SU-DHL-6 (cell line): ENCODE results near the gene NOB1.

Source experiments
- CTCF ChIP-seq: fragments of 200-600 bp; sonication (generic); IDR thresholded peaks from one replicate; pipeline ENCODE4 v1.5.1; 2017; ENCODE audit warnings: antibody characterized with exemption, mild to moderate bottlenecking, low read length, moderate library complexity; ENCODE audit not compliant: insufficient read depth, poor library complexity, severe bottlenecking
- EZH2phosphoT487 ChIP-seq: fragments of 200-600 bp; sonication (generic), shearing (Covaris generic); conservative IDR thresholded peaks from 2 replicates; pipeline ENCODE4 v1.6.1; 2018; ENCODE audit warnings: mild to moderate bottlenecking, antibody characterized with exemption, low read length, moderate library complexity, mixed read lengths

GRCh38 chr16:69712277-69712676, 42.4 kb downstream of the NOB1 start:
- TF ChIP-seq CTCF (no peak), EZH2phosphoT487 (no peak)
